Sigmoid colon (tissue), 4 donors: ENCODE results near the gene OGFOD1.

Source experiments
- CTCF ChIP-seq, 4 experiments: fragments of 450-650 bp in 3 of 4; fragments of 200-600 bp in 1 of 4; IDR thresholded peaks; one replicate each; pipeline ENCODE4 v1.5.1; 2016 to 2019; ENCODE audit warnings: antibody characterized with exemption in 4 of 4, mild to moderate bottlenecking in 3 of 4, moderate library complexity in 2 of 4
- EP300 ChIP-seq, 4 donors: sonication (generic); formaldehyde crosslinking; IDR thresholded peaks; one replicate each; pipeline ENCODE4 v1.6.1; 2017; ENCODE audit warnings: antibody characterized with exemption in 4 of 4
- POLR2A ChIP-seq, 2 donors: fragments of 450-650 bp; IDR thresholded peaks; one replicate each; pipeline ENCODE4 v1.6.1; 2016; ENCODE audit warnings: antibody characterized with exemption in 2 of 2, mild to moderate bottlenecking in 2 of 2, moderate library complexity in 2 of 2
- POLR2AphosphoS5 ChIP-seq, 4 donors: sonication (generic); formaldehyde crosslinking; IDR thresholded peaks; one replicate each; pipeline ENCODE4 v1.6.1; 2017; ENCODE audit warnings: antibody characterized with exemption in 4 of 4

GRCh38 chr16:56423584-56424403 lies 27.6 kb upstream of the OGFOD1 start:
- no peak for TF ChIP-seq EP300 (IDR thresholded peaks at IDR 0.05)
- no peak for TF ChIP-seq CTCF (IDR thresholded peaks at IDR 0.05)
- no peak for TF ChIP-seq POLR2A (IDR thresholded peaks at IDR 0.05)
- TF ChIP-seq POLR2AphosphoS5 (IDR thresholded peaks at IDR 0.05) = no peak
